CD8-positive, alpha-beta memory T cell (primary cell): ENCODE results near the gene PRMT1. TPM values are rescaled to one million over a fixed set of nuclear protein-coding genes. Genes with fewer than 3 reads are reported as not detected.

ENCODE experiments used
- CTCF ChIA-PET: fragments of 350-600 bp; sonication (Branson Sonifier 250); formaldehyde crosslinking; loops from one replicate; lab custom pipeline; 2021; ENCODE audit warnings: antibody characterized with exemption; lab: Charles Lee
- POLR2A ChIA-PET: fragments of 350-600 bp; sonication (Branson Sonifier 250); formaldehyde crosslinking; loops from one replicate; lab custom pipeline; 2021; ENCODE audit warnings: antibody characterized with exemption; lab: Charles Lee
- DNase-seq, 5 donors: peaks; one replicate each; pipeline versions ENCODE4 v3.0.0 to v3.0.0-alpha.2; 2020 to 2022; ENCODE audit warnings: mixed read lengths in 1 of 5
- H3K27ac ChIP-seq: one replicate; pipeline ENCODE4 v1.7.0; 2013; ENCODE audit warnings: low read depth, mild to moderate bottlenecking, low read length, moderate library complexity
- H3K27me3 ChIP-seq: 2 replicates; pipeline ENCODE4 v1.7.0; 2013; ENCODE audit warnings: low read length, mild to moderate bottlenecking; ENCODE audit not compliant: insufficient read depth, poor library complexity, severe bottlenecking
- H3K36me3 ChIP-seq: 2 replicates; pipeline ENCODE4 v1.7.0; 2013; ENCODE audit warnings: mild to moderate bottlenecking, low read length, moderate library complexity; ENCODE audit not compliant: insufficient read depth
- H3K4me1 ChIP-seq: 2 replicates; pipeline ENCODE4 v1.7.0; 2013; ENCODE audit warnings: mild to moderate bottlenecking, low read length, moderate library complexity; ENCODE audit not compliant: insufficient read depth
- H3K4me3 ChIP-seq: 2 replicates; pipeline ENCODE4 v1.7.0; 2013; ENCODE audit warnings: mild to moderate bottlenecking, low read length
- H3K9me3 ChIP-seq: 2 replicates; pipeline ENCODE4 v1.7.0; 2013; ENCODE audit warnings: mild to moderate bottlenecking, low read length
- H3K27ac Mint-ChIP-seq, 8 donors: one replicate each; pipeline ENCODE4 v1.8.0; 2020 to 2021; ENCODE audit warnings: mixed read lengths in 8 of 8, mild to moderate bottlenecking in 6 of 8, inconsistent platforms in 3 of 8, moderate library complexity in 3 of 8
- H3K27me3 Mint-ChIP-seq, 2 donors: one replicate each; pipeline ENCODE4 v1.8.0; 2020 to 2021; ENCODE audit warnings: mixed read lengths in 2 of 2, mild to moderate bottlenecking in 1 of 2, moderate library complexity in 1 of 2
- H3K36me3 Mint-ChIP-seq, 3 donors: one replicate each; pipeline ENCODE4 v1.8.0; 2020 to 2021; ENCODE audit warnings: mixed read lengths in 3 of 3, inconsistent platforms in 1 of 3, mild to moderate bottlenecking in 1 of 3
- H3K4me1 Mint-ChIP-seq, 3 donors: one replicate each; pipeline ENCODE4 v1.8.0; 2020 to 2021; ENCODE audit warnings: mixed read lengths in 3 of 3, inconsistent platforms in 1 of 3, mild to moderate bottlenecking in 1 of 3
- H3K4me3 Mint-ChIP-seq, 7 donors: one replicate each; pipeline ENCODE4 v1.8.0; 2020 to 2021; ENCODE audit warnings: mixed read lengths in 7 of 7, mild to moderate bottlenecking in 6 of 7, moderate library complexity in 4 of 7, inconsistent platforms in 2 of 7
- H3K9me3 Mint-ChIP-seq, 5 donors: one replicate each; pipeline ENCODE4 v1.8.0; 2020 to 2022; ENCODE audit warnings: mixed read lengths in 5 of 5, mild to moderate bottlenecking in 3 of 5, moderate library complexity in 2 of 5, inconsistent platforms in 1 of 5
- polyA plus RNA-seq: library from polyadenylated mRNA; unstranded; fragments of 300-500 nt; fragmentation: Illumina TruSeq; gene quantifications from one replicate; pipeline ENCODE4 v1.2.3, GENCODE V29; 2021
- total RNA-seq, 2 experiments: library from RNA; stranded (reverse); gene quantifications; one replicate each; pipeline ENCODE4 v1.2.3, GENCODE V29; 2021

The PRMT1 gene
- total and polyA plus RNA-seq, 3 experiments from 2014 or later, result 135 to 537 (median 529) TPM

GRCh38 chr19:49727217-49728030, 50.4 kb downstream of the PRMT1 start:
- DNase-seq, result no peak
- Mint-ChIP-seq H3K4me3 (no peak overlapping the region), H3K27me3 (peaks cover 0 to 3% of the 10 kb centered on the region in 2 donors), H3K9me3 (no peaks in the 10 kb centered on the region), H3K27ac (no peak overlapping the region), H3K4me1 (no peaks in the 10 kb centered on the region), H3K36me3 (peaks cover 0 to 13% (median 3%) of the 10 kb centered on the region in 3 donors)
- Histone ChIP-seq H3K27me3 (no peaks in the 10 kb centered on the region), H3K27ac (no peak overlapping the region), H3K4me1 (no peaks in the 10 kb centered on the region), H3K9me3 (no peaks in the 10 kb centered on the region), H3K36me3 (no peaks in the 10 kb centered on the region), H3K4me3 (no peak overlapping the region)
- POLR2A ChIA-PET, result interaction anchor here (1.2 kb wide), 1 partner anchor 10 kb away, joined by 3 read pairs; no protein-coding TSS in a partner anchor
- CTCF ChIA-PET, result no interaction called here

- H3K27ac ChIP-seq, result no peak overlapping the region
- H3K36me3 ChIP-seq, result no peaks in the 10 kb centered on the region
- H3K4me1 ChIP-seq, result no peaks in the 10 kb centered on the region
- H3K9me3 Mint-ChIP-seq, result no peaks in the 10 kb centered on the region
- no peak for DNase-seq
- no peaks in the 10 kb centered on the region for H3K4me1 Mint-ChIP-seq
- no peak overlapping the region for H3K4me3 ChIP-seq
- no peaks in the 10 kb centered on the region for H3K27me3 ChIP-seq
- peaks cover 3% of the 10 kb centered on the region in 2 donors for H3K27me3 Mint-ChIP-seq
- peak overlapping the region in 1 of 8 donors; percentile 63 for H3K27ac Mint-ChIP-seq
- no peak overlapping the region for H3K4me3 Mint-ChIP-seq
- no peaks in the 10 kb centered on the region for H3K9me3 ChIP-seq
- ChIA-PET CTCF (interaction anchor here (1.4 kb wide), 1 partner anchor 13 kb away, joined by 6 read pairs; no protein-coding TSS in a partner anchor), POLR2A (no interaction called here)
- peaks cover 0 to 6% (median 1%) of the 10 kb centered on the region in 3 donors for H3K36me3 Mint-ChIP-seq
Measured at GRCh38 chr19:49730166-49730565, 53.1 kb downstream of the PRMT1 start.

Other genes with a start within 250 kb of the PRMT1 start
- gene SLC17A7, start 235.7 kb upstream of the PRMT1 start, total RNA-seq, result under 1 TPM; 0.07 to 0.09 TPM
- gene SLC17A7, start 235.7 kb upstream of the PRMT1 start, polyA plus RNA-seq, result not detected
- gene PIH1D1, start 225.5 kb upstream of the PRMT1 start, total RNA-seq, result 100 to 1,000 TPM; 132 to 138 TPM
- 81.8 TPM for gene PIH1D1, start 225.5 kb upstream of the PRMT1 start, polyA plus RNA-seq
- 10 to 100 TPM; 46.7 to 51.8 TPM for gene ALDH16A1, start 224.0 kb upstream of the PRMT1 start, total RNA-seq
- 32.5 TPM for gene ALDH16A1, start 224.0 kb upstream of the PRMT1 start, polyA plus RNA-seq
- gene FLT3LG, start 203.1 kb upstream of the PRMT1 start, total RNA-seq, result 10 to 100 TPM; 63.9 to 71.5 TPM
- gene FLT3LG, start 203.1 kb upstream of the PRMT1 start, polyA plus RNA-seq, result 148 TPM
- 1,000 to 10,000 TPM; 3,865 to 3,912 TPM for gene RPL13A, start 189.7 kb upstream of the PRMT1 start, total RNA-seq
- gene RPL13A, start 189.7 kb upstream of the PRMT1 start, polyA plus RNA-seq, result 2,679 TPM
- 1,000 to 10,000 TPM; 2,863 to 2,871 TPM for gene RPS11, start 180.8 kb upstream of the PRMT1 start, total RNA-seq
- gene RPS11, start 180.8 kb upstream of the PRMT1 start, polyA plus RNA-seq, result 1,959 TPM
- gene FCGRT, start 164.6 kb upstream of the PRMT1 start, total RNA-seq, result 10 to 100 TPM; 16.2 to 16.3 TPM
- 52.4 TPM for gene FCGRT, start 164.6 kb upstream of the PRMT1 start, polyA plus RNA-seq
- gene RCN3, start 149.3 kb upstream of the PRMT1 start, total RNA-seq, result 1 to 10 TPM; 1.4 to 1.7 TPM
- gene RCN3, start 149.3 kb upstream of the PRMT1 start, polyA plus RNA-seq, result 2.1 TPM
- gene NOSIP, start 96.7 kb upstream of the PRMT1 start, total RNA-seq, result 10 to 100 TPM; 62.5 to 64.3 TPM
- gene NOSIP, start 96.7 kb upstream of the PRMT1 start, polyA plus RNA-seq, result 414 TPM
- 1 to 10 TPM; 1.2 TPM for gene PRRG2, start 96.0 kb upstream of the PRMT1 start, total RNA-seq
- 0.24 TPM for gene PRRG2, start 96.0 kb upstream of the PRMT1 start, polyA plus RNA-seq
- gene PRR12, start 86.1 kb upstream of the PRMT1 start, total RNA-seq, result 10 to 100 TPM; 25.9 to 27.5 TPM
- gene PRR12, start 86.1 kb upstream of the PRMT1 start, polyA plus RNA-seq, result 0.81 TPM
- gene RRAS, start 37.1 kb upstream of the PRMT1 start, total RNA-seq, result 1 to 10 TPM; 5.3 to 5.8 TPM
- 16.0 TPM for gene RRAS, start 37.1 kb upstream of the PRMT1 start, polyA plus RNA-seq
- 10 to 100 TPM; 79.2 to 79.7 TPM for gene SCAF1, start 35.1 kb upstream of the PRMT1 start, total RNA-seq
- gene SCAF1, start 35.1 kb upstream of the PRMT1 start, polyA plus RNA-seq, result 3.2 TPM
- 100 to 1,000 TPM; 118 to 127 TPM for gene IRF3, start 11.4 kb upstream of the PRMT1 start, total RNA-seq
- gene IRF3, start 11.4 kb upstream of the PRMT1 start, polyA plus RNA-seq, result 81.7 TPM
- 10 to 100 TPM; 68.2 to 70.9 TPM for gene BCL2L12, start 11.3 kb upstream of the PRMT1 start, total RNA-seq
- 18.9 TPM for gene BCL2L12, start 11.3 kb upstream of the PRMT1 start, polyA plus RNA-seq
- 1 to 10 TPM; 6.9 to 7.2 TPM for gene ADM5, start 12.3 kb downstream of the PRMT1 start, total RNA-seq
- 0.91 TPM for gene ADM5, start 12.3 kb downstream of the PRMT1 start, polyA plus RNA-seq
- under 1 TPM; 0.66 to 0.84 TPM for gene CPT1C, start 13.8 kb downstream of the PRMT1 start, total RNA-seq
- not detected for gene CPT1C, start 13.8 kb downstream of the PRMT1 start, polyA plus RNA-seq
- under 1 TPM; 0.42 to 0.79 TPM for gene TSKS, start 86.0 kb downstream of the PRMT1 start, total RNA-seq
- not detected for gene TSKS, start 86.0 kb downstream of the PRMT1 start, polyA plus RNA-seq
- 10 to 100 TPM; 82.5 to 87.7 TPM for gene AP2A1, start 89.7 kb downstream of the PRMT1 start, total RNA-seq
- 10.1 TPM for gene AP2A1, start 89.7 kb downstream of the PRMT1 start, polyA plus RNA-seq
- 10 to 100 TPM; 26.1 to 30.1 TPM for gene FUZ, start 136.0 kb downstream of the PRMT1 start, total RNA-seq
- gene FUZ, start 136.0 kb downstream of the PRMT1 start, polyA plus RNA-seq, result 4.5 TPM
- gene MED25, start 141.0 kb downstream of the PRMT1 start, total RNA-seq, result 10 to 100 TPM; 42.3 to 47.2 TPM
- 23.7 TPM for gene MED25, start 141.0 kb downstream of the PRMT1 start, polyA plus RNA-seq
- 10 to 100 TPM; 91.9 to 93.7 TPM for gene PTOV1, start 173.9 kb downstream of the PRMT1 start, total RNA-seq
- 47.7 TPM for gene PTOV1, start 173.9 kb downstream of the PRMT1 start, polyA plus RNA-seq
- 10 to 100 TPM; 91.6 to 98.7 TPM for gene PNKP, start 190.3 kb downstream of the PRMT1 start, total RNA-seq
- 28.4 TPM for gene PNKP, start 190.3 kb downstream of the PRMT1 start, polyA plus RNA-seq
- gene AKT1S1, start 200.1 kb downstream of the PRMT1 start, total RNA-seq, result 10 to 100 TPM; 32.8 to 33.6 TPM
- gene AKT1S1, start 200.1 kb downstream of the PRMT1 start, polyA plus RNA-seq, result 4.7 TPM
- 10 to 100 TPM; 31.7 to 33.5 TPM for gene TBC1D17, start 200.4 kb downstream of the PRMT1 start, total RNA-seq
- gene TBC1D17, start 200.4 kb downstream of the PRMT1 start, polyA plus RNA-seq, result 16.8 TPM
- 10 to 100 TPM; 35.6 to 39.1 TPM for gene IL4I1, start 219.6 kb downstream of the PRMT1 start, total RNA-seq
- gene IL4I1, start 219.6 kb downstream of the PRMT1 start, polyA plus RNA-seq, result 13.1 TPM